K562 (cell line): ENCODE data around the gene HOXA2.

Experiments
- KAT7 ChIP-seq: sonication (generic); formaldehyde crosslinking; IDR thresholded peaks from 2 replicates; pipeline ENCODE4 v1.8.0; 2022; ENCODE audit warnings: missing genetic modification reagents, mild to moderate bottlenecking, borderline replicate concordance
- TBP ChIP-seq: optimal IDR thresholded peaks from 2 replicates; pipeline ENCODE3; 2011; ENCODE audit warnings: low read depth, low read length, improper control_type of control experiment
- TF ChIP-seq, protein P1 (sequence below): sonication (generic); formaldehyde crosslinking; IDR thresholded peaks from 2 replicates; pipeline ENCODE4 v1.4.0; 2020; ENCODE audit warnings: mild to moderate bottlenecking, missing genetic modification reagents
- TF ChIP-seq, protein P2 (sequence below), 3 experiments: IDR thresholded peaks in 2 of 3; conservative IDR thresholded peaks in 1 of 3; 2 replicates each; pipeline ENCODE4 v1.5.1; 2011 to 2012; ENCODE audit warnings: low read length in 3 of 3, mild to moderate bottlenecking in 3 of 3, control low read depth in 2 of 3, improper control_type of control experiment in 1 of 3, inconsistent platforms in 1 of 3, low read depth in 1 of 3, mixed read lengths in 1 of 3, moderate library complexity in 1 of 3; ENCODE audit not compliant: insufficient read depth in 2 of 3

DNA sequence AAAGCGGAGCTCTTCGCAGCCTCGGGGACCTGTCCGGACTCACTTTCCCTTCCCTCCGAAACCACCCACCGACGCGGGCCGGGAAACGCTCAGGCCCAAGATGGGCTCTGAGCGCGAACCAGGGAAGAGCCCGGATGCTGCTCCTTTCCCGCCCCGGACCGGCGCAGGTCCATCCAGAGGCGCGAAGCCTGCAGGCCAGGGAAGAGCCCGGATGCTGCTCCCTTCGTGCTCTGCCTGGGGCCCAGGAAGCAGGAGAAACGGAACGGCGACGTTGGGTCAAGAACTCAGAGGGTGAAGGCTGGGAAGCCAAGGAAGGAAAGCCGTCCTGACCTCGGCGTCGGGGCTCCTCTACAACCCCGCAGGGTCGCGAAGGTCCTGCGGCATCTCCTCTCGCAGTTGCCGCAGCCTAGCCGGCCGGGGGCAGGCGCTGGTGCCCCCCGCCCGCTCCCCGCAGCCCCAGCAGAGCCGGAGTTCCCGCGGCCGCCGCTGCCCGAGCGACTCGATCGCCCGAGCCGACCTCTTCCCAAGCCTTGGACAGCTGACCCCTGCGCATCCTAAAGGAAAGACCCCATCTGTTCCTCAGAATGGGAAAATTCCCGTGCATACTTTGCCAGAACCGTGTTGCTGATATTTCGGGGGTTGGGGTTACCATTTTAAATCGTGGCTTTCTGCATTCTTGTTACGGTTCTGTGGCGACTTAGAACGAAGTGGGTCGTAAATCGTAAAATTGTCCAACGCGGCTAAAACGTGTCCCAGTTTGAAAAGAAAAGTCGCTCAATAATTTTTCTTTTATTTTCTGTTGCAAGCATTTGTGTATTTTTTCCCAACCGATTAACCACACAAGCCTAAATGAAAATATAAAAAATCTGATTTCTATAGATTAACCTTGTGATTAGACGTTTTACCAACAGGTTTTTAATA is 14.2 kb downstream of the HOXA2 start:
- TF ChIP-seq TBP = no peak
- TF ChIP-seq, protein P1, sequence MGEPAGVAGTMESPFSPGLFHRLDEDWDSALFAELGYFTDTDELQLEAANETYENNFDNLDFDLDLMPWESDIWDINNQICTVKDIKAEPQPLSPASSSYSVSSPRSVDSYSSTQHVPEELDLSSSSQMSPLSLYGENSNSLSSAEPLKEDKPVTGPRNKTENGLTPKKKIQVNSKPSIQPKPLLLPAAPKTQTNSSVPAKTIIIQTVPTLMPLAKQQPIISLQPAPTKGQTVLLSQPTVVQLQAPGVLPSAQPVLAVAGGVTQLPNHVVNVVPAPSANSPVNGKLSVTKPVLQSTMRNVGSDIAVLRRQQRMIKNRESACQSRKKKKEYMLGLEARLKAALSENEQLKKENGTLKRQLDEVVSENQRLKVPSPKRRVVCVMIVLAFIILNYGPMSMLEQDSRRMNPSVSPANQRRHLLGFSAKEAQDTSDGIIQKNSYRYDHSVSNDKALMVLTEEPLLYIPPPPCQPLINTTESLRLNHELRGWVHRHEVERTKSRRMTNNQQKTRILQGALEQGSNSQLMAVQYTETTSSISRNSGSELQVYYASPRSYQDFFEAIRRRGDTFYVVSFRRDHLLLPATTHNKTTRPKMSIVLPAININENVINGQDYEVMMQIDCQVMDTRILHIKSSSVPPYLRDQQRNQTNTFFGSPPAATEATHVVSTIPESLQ (CRISPR knock-in tag) = no peak
- TF ChIP-seq, protein P2, sequence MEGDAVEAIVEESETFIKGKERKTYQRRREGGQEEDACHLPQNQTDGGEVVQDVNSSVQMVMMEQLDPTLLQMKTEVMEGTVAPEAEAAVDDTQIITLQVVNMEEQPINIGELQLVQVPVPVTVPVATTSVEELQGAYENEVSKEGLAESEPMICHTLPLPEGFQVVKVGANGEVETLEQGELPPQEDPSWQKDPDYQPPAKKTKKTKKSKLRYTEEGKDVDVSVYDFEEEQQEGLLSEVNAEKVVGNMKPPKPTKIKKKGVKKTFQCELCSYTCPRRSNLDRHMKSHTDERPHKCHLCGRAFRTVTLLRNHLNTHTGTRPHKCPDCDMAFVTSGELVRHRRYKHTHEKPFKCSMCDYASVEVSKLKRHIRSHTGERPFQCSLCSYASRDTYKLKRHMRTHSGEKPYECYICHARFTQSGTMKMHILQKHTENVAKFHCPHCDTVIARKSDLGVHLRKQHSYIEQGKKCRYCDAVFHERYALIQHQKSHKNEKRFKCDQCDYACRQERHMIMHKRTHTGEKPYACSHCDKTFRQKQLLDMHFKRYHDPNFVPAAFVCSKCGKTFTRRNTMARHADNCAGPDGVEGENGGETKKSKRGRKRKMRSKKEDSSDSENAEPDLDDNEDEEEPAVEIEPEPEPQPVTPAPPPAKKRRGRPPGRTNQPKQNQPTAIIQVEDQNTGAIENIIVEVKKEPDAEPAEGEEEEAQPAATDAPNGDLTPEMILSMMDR (IDR thresholded peaks at IDR 0.05 in 2 of 3, conservative IDR thresholded peaks at IDR 0.05 in 1 of 3; ENCODE audit: insufficient read depth in 2 of 3, low read depth in 1 of 3, low read length in 3 of 3) = no peak
- TF ChIP-seq KAT7 = no peak
